Stomach smooth muscle (tissue), 2 donors: ENCODE measurements around the gene ZKSCAN2.

ENCODE experiments used
- H3K27ac ChIP-seq: one replicate; pipeline ENCODE4 v1.7.0; 2013; ENCODE audit warnings: mild to moderate bottlenecking, low read length, inconsistent platforms
- H3K27me3 ChIP-seq, 2 donors: one replicate each; pipeline ENCODE4 v1.7.0; 2013; ENCODE audit warnings: low read length in 2 of 2; ENCODE audit not compliant: insufficient read depth in 2 of 2, control insufficient read depth in 1 of 2
- H3K36me3 ChIP-seq, 2 donors: one replicate each; pipeline ENCODE4 v1.7.0; 2013; ENCODE audit warnings: low read length in 2 of 2; ENCODE audit not compliant: control insufficient read depth in 2 of 2, insufficient read depth in 2 of 2
- H3K4me1 ChIP-seq: one replicate; pipeline ENCODE4 v1.7.0; 2013; ENCODE audit warnings: low read length; ENCODE audit not compliant: control insufficient read depth, insufficient read depth
- H3K4me3 ChIP-seq, 2 donors: one replicate each; pipeline ENCODE4 v1.7.0; 2013; ENCODE audit warnings: low read length in 2 of 2
- H3K9ac ChIP-seq, 2 donors: one replicate each; pipeline ENCODE4 v1.7.0; 2013; ENCODE audit warnings: low read length in 2 of 2, mild to moderate bottlenecking in 1 of 2
- H3K9me3 ChIP-seq, 2 donors: one replicate each; pipeline ENCODE4 v1.7.0; 2013; ENCODE audit warnings: low read length in 2 of 2; ENCODE audit not compliant: control insufficient read depth in 2 of 2
- donor health status: healthy.
- donor health status: Pancreatic carcinoma.

ZKSCAN2 gene

DNA sequence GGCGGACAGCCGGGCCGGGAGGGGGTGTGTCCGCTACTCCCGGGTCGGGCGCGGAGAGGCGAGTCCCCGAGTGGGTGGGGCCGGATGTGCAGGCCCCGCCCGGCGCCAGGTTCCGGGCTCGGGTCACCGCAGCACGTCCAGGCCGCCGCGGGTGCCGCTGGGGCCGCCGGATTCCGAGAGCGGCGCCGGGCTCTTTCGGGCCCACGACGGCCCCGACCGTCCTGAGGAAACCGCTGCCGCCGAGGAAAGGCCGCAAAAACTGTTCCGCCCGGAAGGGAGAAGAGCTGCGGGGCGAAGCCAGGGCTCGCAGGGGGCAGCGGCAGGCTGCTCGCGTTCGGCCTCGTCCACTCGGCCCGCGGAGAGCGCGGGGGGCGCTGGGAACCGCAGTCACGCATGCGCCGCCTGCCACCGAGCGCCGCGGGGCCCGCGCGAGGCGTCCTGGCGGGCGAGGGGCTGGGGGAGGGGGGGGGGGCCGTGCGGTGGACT, at the start of gene ZKSCAN2:
ZKSCAN2 (minus strand) TSS at position 376 of the 486 bp plus-strand sequence. CDS start 718 bp downstream, outside the sequence.
- H3K27ac ChIP-seq, result peak within 1 kb of the TSS; percentile 90
- no peaks in the 10 kb centered on the region for H3K9me3 ChIP-seq
- peaks cover 24% of the 10 kb centered on the region for H3K4me1 ChIP-seq
- peaks cover 5 to 15% of the 10 kb centered on the region in 2 donors for H3K36me3 ChIP-seq
- H3K27me3 ChIP-seq, result no peaks in the 10 kb centered on the region
- peak within 1 kb of the TSS; percentile 85 to 90 for H3K9ac ChIP-seq
- H3K4me3 ChIP-seq, result peak within 1 kb of the TSS; percentile 88 to 92

DNA sequence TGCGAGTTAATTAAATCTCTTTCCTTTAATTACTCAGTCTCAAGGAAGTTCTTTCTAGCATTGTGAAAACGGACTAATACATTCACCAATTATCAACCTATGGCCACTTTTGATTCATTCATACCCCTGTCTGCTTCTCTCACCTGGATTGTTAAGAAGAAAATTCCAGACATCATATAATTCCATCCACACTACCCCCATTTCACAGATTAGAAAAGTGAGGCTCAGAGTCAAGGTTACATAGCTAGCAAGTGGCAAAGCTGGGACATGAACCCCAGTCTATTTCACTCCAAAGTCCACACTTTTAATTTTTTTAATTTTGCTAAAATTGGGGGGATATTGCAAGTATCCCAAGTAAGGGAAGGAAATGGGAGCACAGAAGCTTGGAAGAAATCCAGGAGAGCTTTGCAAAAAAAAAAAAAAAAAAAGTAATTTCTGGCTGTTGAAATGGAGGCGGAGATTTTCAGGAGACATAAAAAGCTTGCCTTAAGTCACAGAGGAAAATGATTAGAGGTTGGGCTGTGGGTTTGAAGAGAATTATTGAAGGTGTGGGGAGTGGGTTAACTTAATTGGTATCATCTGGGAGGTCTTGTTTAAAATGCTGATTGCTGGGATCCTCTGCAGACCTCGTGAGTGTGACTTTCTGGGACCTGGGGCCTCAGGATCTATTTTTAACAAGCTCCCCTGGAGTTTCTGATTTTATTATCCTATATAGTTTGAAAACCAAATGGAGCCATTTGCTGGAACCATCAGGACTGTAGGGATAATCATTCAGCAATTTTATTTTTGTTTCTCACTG, 42.3 kb upstream of the ZKSCAN2 start:
- H3K36me3 ChIP-seq, result no peaks in the 10 kb centered on the region
- H3K27ac ChIP-seq, result no peak overlapping the region
- no peak overlapping the region for H3K9ac ChIP-seq
- H3K9me3 ChIP-seq, result peaks cover 3% of the 10 kb centered on the region in 2 donors
- H3K27me3 ChIP-seq, result no peaks in the 10 kb centered on the region
- H3K4me1 ChIP-seq, result no peaks in the 10 kb centered on the region
- H3K4me3 ChIP-seq, result no peak overlapping the region

DNA sequence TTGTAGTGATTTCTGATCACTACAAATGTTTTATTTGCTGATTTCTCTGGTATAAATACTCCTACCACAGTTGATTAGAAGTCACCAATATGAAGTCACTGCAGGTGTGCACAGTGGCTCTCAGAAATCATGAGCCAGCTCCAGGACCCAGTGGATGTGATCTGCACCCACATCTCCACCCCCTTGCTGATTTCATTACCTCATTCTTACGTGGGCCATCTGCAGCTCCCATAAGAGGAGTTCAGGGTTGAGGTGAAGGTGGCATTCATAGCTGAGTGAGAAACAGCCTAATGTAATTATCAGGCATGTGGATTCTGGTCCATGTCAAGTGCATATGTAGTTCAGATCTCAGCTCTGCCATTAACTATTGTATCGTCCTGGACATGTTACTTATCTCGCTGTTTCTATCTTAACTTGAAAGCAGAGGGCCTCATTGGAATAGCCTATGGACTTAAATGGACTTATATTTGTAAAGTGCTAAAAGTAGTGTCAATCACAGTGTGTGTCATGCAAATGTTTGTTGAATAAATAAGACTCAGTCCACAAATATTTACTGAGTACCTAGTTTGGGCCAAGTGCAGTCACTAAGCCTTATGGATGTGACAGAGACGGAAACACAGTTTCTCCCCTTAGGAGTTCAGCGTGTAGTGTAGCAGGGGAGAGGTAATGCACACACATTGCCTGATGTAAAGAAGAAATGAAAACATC, 40.7 kb upstream of the ZKSCAN2 start:
- no peak overlapping the region for H3K9ac ChIP-seq
- no peaks in the 10 kb centered on the region for H3K9me3 ChIP-seq
- H3K36me3 ChIP-seq, result no peaks in the 10 kb centered on the region
- H3K27ac ChIP-seq, result no peak overlapping the region
- H3K4me3 ChIP-seq, result no peak overlapping the region
- H3K27me3 ChIP-seq, result no peaks in the 10 kb centered on the region
- no peaks in the 10 kb centered on the region for H3K4me1 ChIP-seq

DNA sequence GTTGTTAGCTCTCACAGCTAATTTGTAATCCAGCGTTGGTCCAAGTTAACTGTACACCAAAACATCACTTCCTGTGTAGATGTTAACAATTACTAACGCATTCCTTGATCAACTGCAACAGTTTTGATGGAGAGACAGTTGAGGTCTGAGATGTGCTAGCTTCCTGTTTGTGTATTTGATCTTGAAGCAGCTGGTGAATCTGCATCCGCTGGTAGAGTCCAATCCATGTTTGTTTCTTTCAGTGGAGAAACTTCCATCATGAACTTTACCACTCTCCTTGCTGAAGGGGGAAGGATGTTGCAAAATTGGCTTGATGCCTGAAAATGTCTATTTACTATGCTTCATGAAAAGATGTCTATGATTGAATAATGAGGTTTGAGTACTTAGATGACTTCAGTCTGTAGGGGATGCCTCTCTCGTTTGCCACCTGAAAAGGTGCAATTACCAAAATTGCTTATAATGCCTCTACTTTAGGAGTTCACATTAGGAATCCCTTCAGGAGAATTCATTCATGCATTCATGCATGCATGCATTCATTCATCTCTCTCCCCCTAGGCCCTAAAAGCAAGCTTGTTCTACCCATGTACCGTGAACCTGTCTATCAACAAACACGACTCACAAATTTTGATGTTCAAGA, 39.6 kb upstream of the ZKSCAN2 start:
- Histone ChIP-seq H3K27me3 (no peaks in the 10 kb centered on the region), H3K9ac (no peak overlapping the region), H3K4me3 (no peak overlapping the region), H3K9me3 (no peaks in the 10 kb centered on the region), H3K27ac (no peak overlapping the region), H3K4me1 (no peaks in the 10 kb centered on the region), H3K36me3 (no peaks in the 10 kb centered on the region)

DNA sequence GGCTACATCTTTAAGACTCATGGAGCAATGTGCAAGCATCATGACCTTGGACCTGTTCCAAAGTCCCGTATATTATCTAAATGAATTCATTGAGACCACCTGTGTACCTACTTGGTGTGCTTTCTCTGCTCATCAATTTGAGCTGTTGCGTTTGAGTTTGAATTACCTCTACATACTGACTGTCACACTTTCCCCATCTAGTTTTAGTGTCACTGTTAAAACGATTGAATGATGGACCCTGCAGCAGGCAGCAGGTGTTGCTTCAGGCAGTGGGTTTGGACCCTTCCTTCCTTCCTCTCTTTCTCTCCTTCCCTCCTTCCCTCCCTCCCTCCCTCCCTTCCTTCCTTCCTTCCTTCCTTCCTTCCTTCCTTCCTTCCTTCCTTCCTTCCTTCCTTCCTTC, 33.9 kb upstream of the ZKSCAN2 start:
- H3K27me3 ChIP-seq, result no peaks in the 10 kb centered on the region
- H3K4me3 ChIP-seq, result no peak overlapping the region
- H3K36me3 ChIP-seq, result no peaks in the 10 kb centered on the region
- H3K9ac ChIP-seq, result no peak overlapping the region
- H3K27ac ChIP-seq, result no peak overlapping the region
- H3K9me3 ChIP-seq, result no peaks in the 10 kb centered on the region
- H3K4me1 ChIP-seq, result no peaks in the 10 kb centered on the region

DNA sequence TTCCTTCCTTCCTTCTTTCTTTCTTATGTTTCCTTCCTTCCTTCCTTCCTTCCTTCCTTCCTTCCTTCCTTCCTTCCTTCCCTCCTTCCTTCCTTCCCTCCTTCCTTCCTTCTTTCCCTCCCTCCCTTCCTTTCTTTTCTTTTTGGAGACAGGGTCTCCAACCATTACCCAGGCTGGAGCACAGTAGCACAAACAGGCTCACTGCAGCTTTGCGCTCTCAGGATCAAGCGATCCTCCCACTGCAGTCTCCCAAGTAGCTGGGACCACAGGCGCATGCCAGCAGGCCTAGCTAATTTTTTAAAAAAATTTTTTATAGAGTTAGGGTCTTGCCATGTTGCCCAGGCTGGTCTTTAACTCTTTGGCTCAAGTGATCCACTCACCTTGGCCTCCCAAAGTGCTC, 31.8 kb upstream of the ZKSCAN2 start:
- Histone ChIP-seq H3K4me3 (no peak overlapping the region), H3K27me3 (no peaks in the 10 kb centered on the region), H3K36me3 (no peaks in the 10 kb centered on the region), H3K9me3 (no peaks in the 10 kb centered on the region), H3K9ac (no peak overlapping the region), H3K27ac (no peak overlapping the region), H3K4me1 (no peaks in the 10 kb centered on the region)

DNA sequence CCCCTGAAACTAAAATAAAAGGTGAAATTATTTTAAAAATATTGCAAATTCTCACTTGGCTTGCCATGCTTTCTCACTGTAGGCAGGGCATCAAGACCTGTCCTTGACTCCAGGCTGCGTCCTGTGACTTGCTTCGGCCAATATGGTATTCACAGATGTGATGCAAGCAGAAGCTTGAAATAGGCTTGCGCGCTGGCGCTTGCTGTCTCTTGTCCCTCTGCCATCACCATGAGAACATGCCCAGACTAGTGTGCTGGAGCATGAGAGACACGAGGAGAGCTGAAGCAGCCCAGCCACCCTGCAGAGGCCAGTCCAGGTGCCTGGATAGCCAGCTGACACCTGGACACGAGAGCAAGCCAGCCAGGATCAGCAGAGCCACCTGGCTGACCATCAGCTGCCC, 21.8 kb upstream of the ZKSCAN2 start:
- Histone ChIP-seq H3K36me3 (no peaks in the 10 kb centered on the region), H3K4me3 (no peak overlapping the region), H3K27ac (no peak overlapping the region), H3K9ac (no peak overlapping the region), H3K9me3 (no peaks in the 10 kb centered on the region), H3K27me3 (no peaks in the 10 kb centered on the region), H3K4me1 (no peaks in the 10 kb centered on the region)

DNA sequence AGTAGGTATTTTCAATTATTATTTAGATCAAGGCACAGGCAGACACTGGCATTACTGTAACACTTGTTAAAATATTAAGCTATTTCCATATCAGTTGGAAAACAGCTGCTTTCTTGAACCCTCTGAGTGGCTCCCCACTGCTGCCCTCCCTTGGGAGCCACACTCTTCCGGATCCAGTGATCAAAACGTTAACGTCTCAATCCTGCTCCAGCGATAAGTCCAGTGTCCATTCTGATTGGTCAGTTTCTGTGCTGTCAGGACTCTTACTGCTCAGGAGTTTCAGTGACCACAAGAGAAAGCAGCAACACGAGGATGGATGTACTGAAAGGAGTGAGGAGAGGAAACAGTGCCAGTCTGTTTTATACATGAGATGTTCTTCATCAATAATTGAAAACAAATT, 13.8 kb upstream of the ZKSCAN2 start:
- no peaks in the 10 kb centered on the region for H3K4me1 ChIP-seq

DNA sequence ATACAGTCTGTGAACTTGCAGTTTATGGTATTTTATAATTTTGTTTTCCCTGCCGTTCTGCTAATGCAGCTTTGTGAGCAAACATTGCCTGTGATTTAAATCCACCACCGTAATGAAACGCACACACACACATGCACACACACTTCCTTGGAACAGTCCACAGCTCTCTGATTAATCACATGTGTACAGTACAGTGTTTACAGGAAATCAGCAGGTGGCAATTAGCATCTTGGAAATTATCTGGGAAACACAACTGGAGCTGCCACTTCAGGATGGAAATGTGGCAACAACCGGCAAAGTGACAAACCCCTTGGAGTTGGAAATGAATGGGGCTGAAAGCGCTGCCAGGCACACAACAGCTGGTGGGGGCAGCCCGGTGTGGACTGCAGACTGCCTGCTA, 12.9 kb upstream of the ZKSCAN2 start:
- no peaks in the 10 kb centered on the region for H3K4me1 ChIP-seq
- peaks cover 0 to 2% of the 10 kb centered on the region in 2 donors for H3K36me3 ChIP-seq
- no peak overlapping the region for H3K27ac ChIP-seq
- H3K9ac ChIP-seq, result no peak overlapping the region
- no peaks in the 10 kb centered on the region for H3K27me3 ChIP-seq
- H3K4me3 ChIP-seq, result no peak overlapping the region
- no peaks in the 10 kb centered on the region for H3K9me3 ChIP-seq

More for the DNA sequence above, 13.8 kb upstream of the ZKSCAN2 start:
- Histone ChIP-seq H3K9ac (no peak overlapping the region), H3K9me3 (no peaks in the 10 kb centered on the region), H3K4me3 (no peak overlapping the region), H3K27ac (no peak overlapping the region), H3K36me3 (peaks cover 0 to 2% of the 10 kb centered on the region in 2 donors), H3K27me3 (no peaks in the 10 kb centered on the region)

DNA sequence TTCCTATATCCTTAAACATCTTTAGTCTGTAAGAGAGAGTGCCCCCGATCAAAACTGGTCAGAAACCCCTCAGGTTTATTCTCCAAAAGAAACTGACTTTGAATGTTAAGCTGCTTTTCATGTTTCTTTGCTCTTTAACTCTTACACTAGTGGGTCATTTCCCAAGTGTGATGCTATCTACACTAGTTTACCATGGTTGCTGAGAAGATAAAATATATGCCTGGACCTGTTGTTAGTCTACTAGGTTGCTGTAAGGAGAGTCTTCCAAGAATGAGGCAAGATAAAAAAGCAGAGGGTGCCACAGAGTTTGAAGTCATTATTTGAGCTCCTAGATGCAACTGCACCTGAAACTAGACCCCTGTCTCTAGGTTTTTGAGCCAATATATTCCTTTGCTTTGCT, 12.2 kb upstream of the ZKSCAN2 start:
- no peaks in the 10 kb centered on the region for H3K4me1 ChIP-seq
- H3K9me3 ChIP-seq, result no peaks in the 10 kb centered on the region
- peaks cover 0 to 2% of the 10 kb centered on the region in 2 donors for H3K36me3 ChIP-seq
- no peaks in the 10 kb centered on the region for H3K27me3 ChIP-seq
- no peak overlapping the region for H3K9ac ChIP-seq
- H3K27ac ChIP-seq, result no peak overlapping the region
- H3K4me3 ChIP-seq, result no peak overlapping the region
